Upper lobe of left lung (tissue), 4 donors: ENCODE data around the gene ENOSF1.

Experiments used
- EP300 ChIP-seq, 4 donors: sonication (generic); formaldehyde crosslinking; IDR thresholded peaks; one replicate each; pipeline ENCODE4 v1.5.1; 2017; ENCODE audit warnings: antibody characterized with exemption in 4 of 4, control low read depth in 2 of 4
- POLR2AphosphoS5 ChIP-seq, 2 donors: sonication (generic); formaldehyde crosslinking; IDR thresholded peaks; one replicate each; pipeline ENCODE4 v1.5.1; 2017; ENCODE audit warnings: antibody characterized with exemption in 2 of 2
- TF ChIP-seq, protein P1 (sequence below), 6 experiments: fragments of 450-650 bp in 4 of 6; fragments of 200-600 bp in 2 of 6; sonication (generic) in 2 of 6; IDR thresholded peaks; one replicate each; pipeline ENCODE4 v1.5.1; 2016 to 2019; ENCODE audit warnings: antibody characterized with exemption in 6 of 6

DNA sequence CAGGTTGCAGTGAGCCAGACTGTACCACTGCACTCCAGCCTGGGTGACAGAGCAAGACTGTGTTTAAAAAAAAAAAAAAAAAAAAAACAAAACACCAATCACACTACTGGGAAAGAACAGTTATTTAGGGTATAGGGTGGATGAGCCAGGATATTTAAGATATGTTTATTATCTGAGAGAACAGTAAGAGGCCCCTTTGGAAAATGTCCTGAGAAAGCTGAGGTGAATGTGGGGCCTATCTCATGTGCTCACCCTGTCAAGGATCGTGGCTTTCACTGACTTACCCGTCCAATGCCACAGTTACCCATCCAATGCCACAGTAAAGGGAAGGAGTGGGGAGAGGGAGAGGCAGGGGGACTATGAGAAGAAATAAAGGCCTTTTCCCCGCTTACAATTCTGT is 19.9 kb upstream of the ENOSF1 start:
- no peak for TF ChIP-seq EP300 (IDR thresholded peaks at IDR 0.05)
- no peak for TF ChIP-seq POLR2AphosphoS5 (IDR thresholded peaks at IDR 0.05)
- TF ChIP-seq, protein P1, sequence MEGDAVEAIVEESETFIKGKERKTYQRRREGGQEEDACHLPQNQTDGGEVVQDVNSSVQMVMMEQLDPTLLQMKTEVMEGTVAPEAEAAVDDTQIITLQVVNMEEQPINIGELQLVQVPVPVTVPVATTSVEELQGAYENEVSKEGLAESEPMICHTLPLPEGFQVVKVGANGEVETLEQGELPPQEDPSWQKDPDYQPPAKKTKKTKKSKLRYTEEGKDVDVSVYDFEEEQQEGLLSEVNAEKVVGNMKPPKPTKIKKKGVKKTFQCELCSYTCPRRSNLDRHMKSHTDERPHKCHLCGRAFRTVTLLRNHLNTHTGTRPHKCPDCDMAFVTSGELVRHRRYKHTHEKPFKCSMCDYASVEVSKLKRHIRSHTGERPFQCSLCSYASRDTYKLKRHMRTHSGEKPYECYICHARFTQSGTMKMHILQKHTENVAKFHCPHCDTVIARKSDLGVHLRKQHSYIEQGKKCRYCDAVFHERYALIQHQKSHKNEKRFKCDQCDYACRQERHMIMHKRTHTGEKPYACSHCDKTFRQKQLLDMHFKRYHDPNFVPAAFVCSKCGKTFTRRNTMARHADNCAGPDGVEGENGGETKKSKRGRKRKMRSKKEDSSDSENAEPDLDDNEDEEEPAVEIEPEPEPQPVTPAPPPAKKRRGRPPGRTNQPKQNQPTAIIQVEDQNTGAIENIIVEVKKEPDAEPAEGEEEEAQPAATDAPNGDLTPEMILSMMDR (IDR thresholded peaks at IDR 0.05): no peak
